ENCODE measurements around the gene CSMD2.

- TF ChIP-seq YY1 (IDR thresholded peaks at IDR 0.05; ENCODE audit: insufficient read depth, insufficient read length) = no peak
- no peak for TF ChIP-seq SUZ12 (IDR thresholded peaks at IDR 0.05; ENCODE audit: extremely low read depth, insufficient read depth, insufficient read length)
Measured at GRCh38 chr1:33563699-33564098, 601.3 kb downstream of the CSMD2 start.

All from NT2/D1 (cell line).